Measurements from ENCODE around the gene ZNF350. TPM values are rescaled to one million over a fixed set of nuclear protein-coding genes. Genes with fewer than 3 reads are reported as not detected.

Gene ZNF350
- total and polyA plus RNA-seq, 2 donors (not counting 3 experiments of a cell fraction or from before 2014, with no cell fraction given), result 2.6 to 9.8 TPM

DNA sequence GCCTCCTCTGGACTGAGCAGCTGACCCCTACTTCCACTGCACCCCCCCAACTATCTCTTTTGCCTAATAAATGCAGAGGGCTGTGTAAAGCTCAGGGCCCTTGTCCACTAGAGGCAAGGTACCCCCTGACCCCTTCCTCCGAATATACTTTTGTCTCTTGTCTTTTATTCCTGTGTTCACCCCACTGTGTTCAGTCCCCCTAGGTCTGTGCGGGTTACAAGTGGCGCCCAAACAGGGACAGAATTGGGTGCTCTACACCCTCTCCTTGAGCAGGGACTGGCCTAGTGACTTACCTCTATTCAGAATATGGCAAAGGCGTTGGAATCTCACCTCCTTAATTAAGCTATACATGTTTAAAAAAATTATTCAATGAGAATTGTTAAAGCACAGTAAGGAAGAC lies 15.0 kb downstream of the ZNF350 start:
- CTCF ChIA-PET, result no interaction called here
- no peak overlapping the region for H2AFZ ChIP-seq (ENCODE audit: low read depth, low read length)
- H3K36me3 ChIP-seq (ENCODE audit: control insufficient read depth in 2 of 2, extremely low read depth in 1 of 2, insufficient read depth in 2 of 2, low read length in 2 of 2), result peaks cover 11 to 19% of the 10 kb centered on the region in 2 experiments
- no peak overlapping the region for H3K4me2 ChIP-seq (ENCODE audit: insufficient read depth, low read length)
- no peak overlapping the region for H3K4me3 ChIP-seq (replicated peaks in 1 of 3; ENCODE audit: insufficient read depth in 1 of 3, low read depth in 1 of 3, low read length in 3 of 3)
- H3K79me2 ChIP-seq (ENCODE audit: control insufficient read depth, insufficient read depth, low read length), result no peaks in the 10 kb centered on the region
- no peaks in the 10 kb centered on the region for H4K20me1 ChIP-seq (replicated peaks; ENCODE audit: control insufficient read depth, extremely low read depth, insufficient read depth, low read length)
- peaks cover 16% of the 10 kb centered on the region for H3K9me3 ChIP-seq (replicated peaks; ENCODE audit: control insufficient read depth, insufficient read depth, low read length)
- dilution Hi-C loops (cut with MboI; ENCODE audit: extremely low pct_ligation_motif_present, low sequenced_read_pairs), result no loop called here
- H3K9me1 ChIP-seq (replicated peaks; ENCODE audit: control insufficient read depth, extremely low read depth, insufficient read depth, low read length), result no peaks in the 10 kb centered on the region
- TF ChIP-seq POLR2AphosphoS5 (IDR thresholded peaks at IDR 0.05; ENCODE audit: insufficient read depth, low read depth, low read length) (no peak), GATA2 (IDR thresholded peaks at IDR 0.05; ENCODE audit: insufficient read depth, insufficient read length, low read depth, low read length) (no peak), MYC (IDR thresholded peaks at IDR 0.05; ENCODE audit: low read depth, low read length) (no peak), EZH2 (IDR thresholded peaks at IDR 0.05; ENCODE audit: borderline replicate concordance, low read depth, low read length, severe bottlenecking) (no peak)
- no peaks in the 10 kb centered on the region for H3K27me3 ChIP-seq (ENCODE audit: control insufficient read depth in 2 of 2, insufficient read depth in 2 of 2, low read length in 2 of 2)
- BruUV-seq (replicated peaks), result no TSS peak
- H3K4me1 ChIP-seq (ENCODE audit: control insufficient read depth, extremely low read depth, insufficient read depth, low read length), result no peaks in the 10 kb centered on the region
- no peak overlapping the region for H3K27ac ChIP-seq (ENCODE audit: insufficient read depth, low read depth, low read length)
- peak; percentile 11 for DNase-seq (ENCODE audit: low read depth, low spot score)
- intact Hi-C loops (cut with micrococcal nuclease), result no loop called here
- no peak overlapping the region for H3K9ac ChIP-seq (replicated peaks; ENCODE audit: extremely low read depth, insufficient read depth, low read length)
- FAIRE-seq, result no peak
- POLR2A ChIA-PET, result no interaction called here

DNA sequence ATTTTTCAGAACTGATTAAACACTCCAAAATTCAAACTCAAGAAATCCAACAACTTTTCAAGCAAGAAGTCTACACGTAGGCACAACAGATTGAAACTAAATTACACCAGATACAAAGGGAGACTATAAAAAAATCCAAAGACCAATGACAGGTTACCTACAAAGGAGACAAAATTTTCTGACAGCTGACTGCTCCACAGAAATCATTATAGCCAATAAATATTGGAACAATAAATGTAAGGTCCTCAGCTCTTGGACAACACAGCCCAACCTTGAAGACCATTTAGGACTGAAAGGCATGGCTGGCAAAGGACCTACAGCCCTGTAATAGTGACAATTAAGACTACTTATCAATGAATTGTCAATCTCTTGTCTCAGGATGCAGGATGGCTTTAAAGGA lies 15.9 kb downstream of the ZNF350 start:
- Histone ChIP-seq H3K4me3 (replicated peaks in 1 of 3; ENCODE audit: insufficient read depth in 1 of 3, low read depth in 1 of 3, low read length in 3 of 3) (no peak overlapping the region), H3K4me2 (ENCODE audit: insufficient read depth, low read length) (no peak overlapping the region), H4K20me1 (replicated peaks; ENCODE audit: control insufficient read depth, extremely low read depth, insufficient read depth, low read length) (no peaks in the 10 kb centered on the region), H3K27ac (ENCODE audit: insufficient read depth, low read depth, low read length) (no peak overlapping the region), H3K4me1 (ENCODE audit: control insufficient read depth, extremely low read depth, insufficient read depth, low read length) (no peaks in the 10 kb centered on the region), H3K9ac (replicated peaks; ENCODE audit: extremely low read depth, insufficient read depth, low read length) (no peak overlapping the region), H3K79me2 (ENCODE audit: control insufficient read depth, insufficient read depth, low read length) (no peaks in the 10 kb centered on the region), H2AFZ (ENCODE audit: low read depth, low read length) (no peak overlapping the region), H3K9me3 (replicated peaks; ENCODE audit: control insufficient read depth, insufficient read depth, low read length) (peaks cover 16% of the 10 kb centered on the region), H3K36me3 (ENCODE audit: control insufficient read depth in 2 of 2, extremely low read depth in 1 of 2, insufficient read depth in 2 of 2, low read length in 2 of 2) (peaks cover 14 to 19% of the 10 kb centered on the region in 2 experiments), H3K27me3 (ENCODE audit: control insufficient read depth in 2 of 2, insufficient read depth in 2 of 2, low read length in 2 of 2) (no peaks in the 10 kb centered on the region), H3K9me1 (replicated peaks; ENCODE audit: control insufficient read depth, extremely low read depth, insufficient read depth, low read length) (no peaks in the 10 kb centered on the region)
- DNase-seq (ENCODE audit: low read depth, low spot score), result no peak
- intact Hi-C loops (cut with micrococcal nuclease) (no loop called here), dilution Hi-C loops (cut with MboI; ENCODE audit: extremely low pct_ligation_motif_present, low sequenced_read_pairs) (no loop called here)
- CTCF ChIA-PET, result no interaction called here
- TF ChIP-seq, protein P1, sequence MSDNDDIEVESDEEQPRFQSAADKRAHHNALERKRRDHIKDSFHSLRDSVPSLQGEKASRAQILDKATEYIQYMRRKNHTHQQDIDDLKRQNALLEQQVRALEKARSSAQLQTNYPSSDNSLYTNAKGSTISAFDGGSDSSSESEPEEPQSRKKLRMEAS (IDR thresholded peaks at IDR 0.05; ENCODE audit: insufficient read depth, insufficient read length), result no peak
- TF ChIP-seq, protein P2, sequence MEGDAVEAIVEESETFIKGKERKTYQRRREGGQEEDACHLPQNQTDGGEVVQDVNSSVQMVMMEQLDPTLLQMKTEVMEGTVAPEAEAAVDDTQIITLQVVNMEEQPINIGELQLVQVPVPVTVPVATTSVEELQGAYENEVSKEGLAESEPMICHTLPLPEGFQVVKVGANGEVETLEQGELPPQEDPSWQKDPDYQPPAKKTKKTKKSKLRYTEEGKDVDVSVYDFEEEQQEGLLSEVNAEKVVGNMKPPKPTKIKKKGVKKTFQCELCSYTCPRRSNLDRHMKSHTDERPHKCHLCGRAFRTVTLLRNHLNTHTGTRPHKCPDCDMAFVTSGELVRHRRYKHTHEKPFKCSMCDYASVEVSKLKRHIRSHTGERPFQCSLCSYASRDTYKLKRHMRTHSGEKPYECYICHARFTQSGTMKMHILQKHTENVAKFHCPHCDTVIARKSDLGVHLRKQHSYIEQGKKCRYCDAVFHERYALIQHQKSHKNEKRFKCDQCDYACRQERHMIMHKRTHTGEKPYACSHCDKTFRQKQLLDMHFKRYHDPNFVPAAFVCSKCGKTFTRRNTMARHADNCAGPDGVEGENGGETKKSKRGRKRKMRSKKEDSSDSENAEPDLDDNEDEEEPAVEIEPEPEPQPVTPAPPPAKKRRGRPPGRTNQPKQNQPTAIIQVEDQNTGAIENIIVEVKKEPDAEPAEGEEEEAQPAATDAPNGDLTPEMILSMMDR (IDR thresholded peaks at IDR 0.05; ENCODE audit: extremely low read depth in 1 of 2, insufficient read depth in 1 of 2, low read depth in 1 of 2, low read length in 2 of 2), result no peak
- no peak for TF ChIP-seq POLR2AphosphoS5 (IDR thresholded peaks at IDR 0.05; ENCODE audit: insufficient read depth, low read depth, low read length)
- no peak for TF ChIP-seq FOS (IDR thresholded peaks at IDR 0.05; ENCODE audit: borderline replicate concordance, insufficient read depth, low read length)
- TF ChIP-seq MYC (IDR thresholded peaks at IDR 0.05; ENCODE audit: low read depth, low read length), result no peak
- TF ChIP-seq EZH2 (IDR thresholded peaks at IDR 0.05; ENCODE audit: borderline replicate concordance, low read depth, low read length, severe bottlenecking), result no peak
- BruUV-seq (replicated peaks), result no TSS peak
- POLR2A ChIA-PET, result no interaction called here
- FAIRE-seq, result no peak

All from endothelial cell of umbilical vein (primary cell).